GM10248 (cell line): Measurements from ENCODE around the gene TMEM242.

Experiments
- CTCF ChIA-PET: fragments of 300-600 bp; sonication (Branson Sonifier 250); formaldehyde crosslinking; extraction: SDS; loops from one replicate; lab custom pipeline; 2021; ENCODE audit warnings: antibody characterized with exemption; lab: Yijun Ruan, JAX
- POLR2A ChIA-PET: fragments of 350-650 bp; sonication (Branson Sonifier 250); formaldehyde crosslinking; extraction: SDS; loops from one replicate; lab custom pipeline; 2020; ENCODE audit warnings: antibody characterized with exemption; lab: Yijun Ruan, JAX
- DNase-seq: peaks from one replicate; pipeline ENCODE4 v3.0.0; 2012; ENCODE audit errors: extremely low spot score
- TF ChIP-seq, protein P1 (sequence below): IDR thresholded peaks from 2 replicates; pipeline ENCODE4 v1.5.1; 2012; ENCODE audit warnings: mild to moderate bottlenecking, low read depth; ENCODE audit errors: extremely low read depth, missing control alignments, control extremely low read depth

TMEM242 gene

GRCh38 chr6:157288575-157288974 lies 34.7 kb downstream of the TMEM242 start:
- POLR2A ChIA-PET = no interaction called here
- TF ChIP-seq, protein P1, sequence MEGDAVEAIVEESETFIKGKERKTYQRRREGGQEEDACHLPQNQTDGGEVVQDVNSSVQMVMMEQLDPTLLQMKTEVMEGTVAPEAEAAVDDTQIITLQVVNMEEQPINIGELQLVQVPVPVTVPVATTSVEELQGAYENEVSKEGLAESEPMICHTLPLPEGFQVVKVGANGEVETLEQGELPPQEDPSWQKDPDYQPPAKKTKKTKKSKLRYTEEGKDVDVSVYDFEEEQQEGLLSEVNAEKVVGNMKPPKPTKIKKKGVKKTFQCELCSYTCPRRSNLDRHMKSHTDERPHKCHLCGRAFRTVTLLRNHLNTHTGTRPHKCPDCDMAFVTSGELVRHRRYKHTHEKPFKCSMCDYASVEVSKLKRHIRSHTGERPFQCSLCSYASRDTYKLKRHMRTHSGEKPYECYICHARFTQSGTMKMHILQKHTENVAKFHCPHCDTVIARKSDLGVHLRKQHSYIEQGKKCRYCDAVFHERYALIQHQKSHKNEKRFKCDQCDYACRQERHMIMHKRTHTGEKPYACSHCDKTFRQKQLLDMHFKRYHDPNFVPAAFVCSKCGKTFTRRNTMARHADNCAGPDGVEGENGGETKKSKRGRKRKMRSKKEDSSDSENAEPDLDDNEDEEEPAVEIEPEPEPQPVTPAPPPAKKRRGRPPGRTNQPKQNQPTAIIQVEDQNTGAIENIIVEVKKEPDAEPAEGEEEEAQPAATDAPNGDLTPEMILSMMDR = no peak
- CTCF ChIA-PET = interaction anchor here (0.8 to 3.1 kb wide), 3 partner anchors 11 to 17 kb away, joined by 3 to 16 read pairs (median 5); no protein-coding TSS in a partner anchor
- no peak for DNase-seq

DNA sequence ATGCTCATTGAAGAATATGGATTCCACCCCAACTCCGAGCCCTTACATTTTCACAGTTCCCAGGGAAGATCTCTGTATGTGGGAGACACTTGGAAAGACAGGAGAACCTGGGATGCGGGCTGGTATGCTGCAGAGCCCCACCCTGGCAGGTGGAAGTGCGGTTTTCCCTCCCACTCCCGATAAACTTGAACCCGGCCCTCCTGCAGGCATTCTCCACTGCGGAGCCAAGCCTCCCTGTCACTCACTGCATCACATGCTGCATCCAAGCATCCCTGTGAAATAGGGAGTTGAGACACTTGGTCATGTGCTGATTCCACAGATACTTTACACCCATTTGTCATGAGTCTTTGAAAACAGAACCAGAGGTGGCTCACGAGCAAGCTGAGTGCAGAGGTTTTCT lies 35.4 kb downstream of the TMEM242 start:
- DNase-seq = no peak
- POLR2A ChIA-PET = no interaction called here
- TF ChIP-seq, protein P1 = no peak
- CTCF ChIA-PET = interaction anchor here (0.6 to 3.1 kb wide), 4 partner anchors 10 to 163 kb away, joined by 3 to 16 read pairs (median 6); no protein-coding TSS in a partner anchor

DNA sequence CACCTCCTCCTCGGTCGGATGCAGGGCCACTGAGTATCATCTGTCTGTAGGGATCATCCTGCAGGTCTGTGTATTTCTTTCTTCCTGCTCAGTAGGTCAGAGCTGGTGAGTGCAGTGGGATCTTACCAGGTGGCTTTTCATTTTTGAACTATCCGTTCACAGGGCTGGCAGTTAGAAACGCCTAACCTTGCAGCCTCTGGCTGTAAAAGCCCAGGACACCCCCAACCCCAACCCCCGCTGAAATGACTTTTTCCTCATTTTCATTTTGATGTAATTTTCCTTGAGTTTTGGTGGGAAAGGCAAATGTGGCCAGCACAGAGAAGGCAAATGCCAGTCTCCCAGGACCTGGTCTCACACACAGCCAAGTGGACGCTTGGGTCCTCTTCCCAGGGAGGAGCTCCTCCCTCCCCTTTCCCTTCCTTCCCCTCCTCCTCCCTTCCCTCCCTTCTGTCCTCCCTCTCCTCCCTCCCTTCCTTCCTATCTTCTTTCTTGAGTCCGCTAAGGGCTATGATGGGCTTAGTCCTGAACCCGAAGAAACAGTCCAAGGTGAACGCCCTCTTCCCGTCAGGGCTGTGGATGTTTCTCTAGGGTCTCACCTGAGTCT lies 36.0 kb downstream of the TMEM242 start:
- ChIA-PET CTCF (interaction anchor here (0.6 to 2.3 kb wide), 3 partner anchors 10 to 163 kb away, joined by 3 to 7 read pairs (median 5); no protein-coding TSS in a partner anchor), POLR2A (no interaction called here)
- TF ChIP-seq, protein P1 = no peak
- no peak for DNase-seq

DNA sequence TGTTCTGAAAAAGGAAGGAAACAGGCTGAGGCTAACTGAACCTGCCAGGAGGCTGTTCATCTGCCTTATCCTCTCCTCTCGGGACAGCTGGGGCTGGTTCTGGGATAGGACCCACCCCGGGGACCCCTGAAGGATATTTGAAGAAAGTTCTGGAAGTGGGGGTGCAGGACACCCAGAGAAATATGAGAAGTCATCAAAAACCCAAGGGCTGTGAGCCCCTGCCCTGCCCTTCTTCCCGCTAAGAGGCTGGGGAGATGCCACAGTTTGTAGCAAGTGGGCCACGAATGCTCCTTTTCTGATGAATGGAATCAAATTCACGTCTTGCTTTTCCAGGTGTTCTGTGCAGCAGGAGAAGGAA lies 37.9 kb downstream of the TMEM242 start:
- DNase-seq = no peak
- POLR2A ChIA-PET = no interaction called here
- TF ChIP-seq, protein P1 = no peak
- CTCF ChIA-PET = interaction anchor here (1.4 kb wide), 1 partner anchor 8 kb away, joined by 3 read pairs; no protein-coding TSS in a partner anchor

DNA sequence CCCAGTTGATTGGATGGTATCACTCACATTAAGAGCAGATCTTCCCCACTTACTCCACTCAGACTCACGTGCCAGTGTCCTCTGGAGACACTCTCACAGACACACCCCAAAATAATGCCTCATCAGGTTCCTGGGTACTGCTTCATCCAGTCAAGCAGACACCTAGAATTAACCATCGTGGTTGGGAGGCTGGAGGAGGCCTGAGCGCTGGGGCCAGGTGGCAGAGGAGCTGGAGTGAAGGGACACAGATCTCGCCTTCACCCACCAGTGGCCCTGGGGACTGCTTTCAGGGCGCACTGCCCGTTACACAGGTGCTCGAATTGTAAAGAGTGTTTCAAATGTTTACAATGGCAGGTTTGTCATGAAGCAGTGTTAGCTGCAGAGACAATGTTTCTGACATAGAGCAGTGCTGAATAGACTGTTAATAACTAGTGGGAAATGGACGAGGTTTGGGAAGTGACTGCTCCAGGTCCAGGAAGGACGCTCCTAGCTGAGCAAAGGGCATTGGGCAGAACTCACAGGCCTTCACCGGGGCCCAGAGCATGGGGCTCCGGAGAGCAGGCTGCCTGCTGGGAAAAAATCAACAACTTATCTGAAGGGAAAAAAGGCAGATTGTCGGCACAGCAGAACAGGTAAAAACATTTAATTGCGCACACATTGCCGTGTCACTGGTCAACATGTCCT lies 38.4 kb downstream of the TMEM242 start:
- POLR2A ChIA-PET = no interaction called here

More for the DNA sequence above, 38.4 kb downstream of the TMEM242 start:
- TF ChIP-seq, protein P1 = no peak
- no peak for DNase-seq
- CTCF ChIA-PET = interaction anchor here (1.4 to 1.5 kb wide), 2 partner anchors 8 to 11 kb away, joined by 3 read pairs; no protein-coding TSS in a partner anchor
